ENCODE data around the gene SLC25A34.

The SLC25A34 gene

DNA sequence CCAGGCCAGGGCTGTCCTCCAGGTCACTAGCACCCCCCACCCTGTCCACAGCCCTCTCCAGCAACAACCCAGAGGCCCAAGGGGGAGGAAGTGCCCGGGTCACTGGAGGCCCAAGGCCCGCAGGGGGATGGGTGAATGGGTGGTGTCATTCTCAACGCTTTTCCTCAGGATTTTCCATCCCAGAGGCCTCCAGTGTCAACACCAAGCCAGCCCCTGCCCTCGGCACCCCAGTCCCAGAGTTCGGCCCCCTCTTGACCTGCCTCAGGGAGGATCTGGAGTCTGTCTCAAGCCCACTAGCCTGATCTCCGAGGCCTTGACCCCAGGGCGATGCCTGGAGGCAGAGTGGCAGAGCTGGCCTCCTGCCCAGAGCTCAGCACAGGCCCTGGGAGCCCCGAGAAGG lies 11.3 kb downstream of the SLC25A34 start:
- no peak for DNase-seq (ENCODE audit: low read depth)
- H3K4me3 ChIP-seq (ENCODE audit: low read depth, low read length) = no peak overlapping the region
- no peak for TF ChIP-seq MYC (IDR thresholded peaks at IDR 0.05; ENCODE audit: low read depth, low read length)
- TF ChIP-seq, protein P1, sequence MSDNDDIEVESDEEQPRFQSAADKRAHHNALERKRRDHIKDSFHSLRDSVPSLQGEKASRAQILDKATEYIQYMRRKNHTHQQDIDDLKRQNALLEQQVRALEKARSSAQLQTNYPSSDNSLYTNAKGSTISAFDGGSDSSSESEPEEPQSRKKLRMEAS (IDR thresholded peaks at IDR 0.05; ENCODE audit: low read depth, low read length) = no peak
- no peak for TF ChIP-seq POLR2A (IDR thresholded peaks at IDR 0.05; ENCODE audit: extremely low read depth, insufficient read length)
- TF ChIP-seq, protein P2, sequence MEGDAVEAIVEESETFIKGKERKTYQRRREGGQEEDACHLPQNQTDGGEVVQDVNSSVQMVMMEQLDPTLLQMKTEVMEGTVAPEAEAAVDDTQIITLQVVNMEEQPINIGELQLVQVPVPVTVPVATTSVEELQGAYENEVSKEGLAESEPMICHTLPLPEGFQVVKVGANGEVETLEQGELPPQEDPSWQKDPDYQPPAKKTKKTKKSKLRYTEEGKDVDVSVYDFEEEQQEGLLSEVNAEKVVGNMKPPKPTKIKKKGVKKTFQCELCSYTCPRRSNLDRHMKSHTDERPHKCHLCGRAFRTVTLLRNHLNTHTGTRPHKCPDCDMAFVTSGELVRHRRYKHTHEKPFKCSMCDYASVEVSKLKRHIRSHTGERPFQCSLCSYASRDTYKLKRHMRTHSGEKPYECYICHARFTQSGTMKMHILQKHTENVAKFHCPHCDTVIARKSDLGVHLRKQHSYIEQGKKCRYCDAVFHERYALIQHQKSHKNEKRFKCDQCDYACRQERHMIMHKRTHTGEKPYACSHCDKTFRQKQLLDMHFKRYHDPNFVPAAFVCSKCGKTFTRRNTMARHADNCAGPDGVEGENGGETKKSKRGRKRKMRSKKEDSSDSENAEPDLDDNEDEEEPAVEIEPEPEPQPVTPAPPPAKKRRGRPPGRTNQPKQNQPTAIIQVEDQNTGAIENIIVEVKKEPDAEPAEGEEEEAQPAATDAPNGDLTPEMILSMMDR (IDR thresholded peaks at IDR 0.05; ENCODE audit: low read depth, low read length) = no peak

DNA sequence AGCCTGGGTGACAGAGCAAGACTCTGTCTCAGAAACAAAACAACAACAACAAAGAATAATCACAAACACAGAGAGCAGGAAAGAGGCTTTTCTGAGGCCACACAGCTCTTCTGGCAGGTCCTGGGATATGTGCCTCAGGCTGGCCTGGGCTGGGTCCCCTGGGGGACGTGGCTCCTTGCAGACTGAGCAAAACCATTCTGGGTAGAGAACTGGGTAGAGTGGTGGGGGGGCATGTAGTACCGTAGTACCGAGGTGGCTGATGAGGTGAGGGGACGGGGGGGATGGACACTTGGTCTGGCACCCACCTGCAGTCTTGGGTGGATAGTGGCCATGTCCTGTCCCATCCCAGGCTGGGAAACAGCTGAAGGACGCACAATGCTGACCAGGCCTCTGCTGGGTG lies 12.2 kb downstream of the SLC25A34 start:
- no peak for DNase-seq (ENCODE audit: low read depth)
- TF ChIP-seq, protein P2 (IDR thresholded peaks at IDR 0.05; ENCODE audit: low read depth, low read length) = no peak
- TF ChIP-seq POLR2A (IDR thresholded peaks at IDR 0.05; ENCODE audit: extremely low read depth, insufficient read length) (no peak), MYC (IDR thresholded peaks at IDR 0.05; ENCODE audit: low read depth, low read length) (no peak)
- TF ChIP-seq, protein P1 (IDR thresholded peaks at IDR 0.05; ENCODE audit: low read depth, low read length) = no peak
- no peak overlapping the region for H3K4me3 ChIP-seq (ENCODE audit: low read depth, low read length)

DNA sequence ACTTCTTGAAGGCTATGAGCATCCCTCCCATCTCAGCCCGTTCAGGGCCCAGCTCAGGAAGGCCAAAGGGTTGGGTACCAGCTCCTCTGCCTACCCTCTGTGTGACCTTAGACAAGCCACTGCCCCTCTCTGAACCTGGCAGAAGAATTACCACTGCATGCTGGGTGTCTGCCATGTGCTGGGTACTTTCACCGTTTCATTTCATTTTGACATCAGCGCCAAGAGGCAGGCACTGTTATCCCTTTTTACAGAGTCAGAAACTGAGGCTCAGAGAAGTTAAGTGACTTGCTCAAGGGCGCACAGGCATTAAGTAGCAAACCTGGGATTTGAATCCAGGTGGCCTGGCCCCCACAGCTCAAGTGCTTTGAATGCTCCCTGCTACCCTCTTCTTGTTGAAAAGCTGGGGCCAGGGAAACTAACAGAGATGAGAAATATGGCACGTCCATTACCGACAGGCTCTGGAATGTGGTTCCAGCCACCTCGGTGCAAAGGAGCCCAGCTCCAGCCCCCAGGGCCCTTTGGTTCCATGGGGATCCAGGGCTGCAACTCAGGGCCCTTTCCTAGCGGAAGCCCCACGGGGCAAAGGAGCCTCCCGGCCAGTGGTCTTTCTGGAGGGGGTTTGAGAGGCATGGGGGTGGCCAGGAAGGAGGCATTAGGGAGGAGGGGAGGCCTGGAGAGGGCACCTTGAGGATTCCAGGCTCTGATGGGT lies 12.8 kb downstream of the SLC25A34 start:
- H3K4me3 ChIP-seq (ENCODE audit: low read depth, low read length) = no peak overlapping the region
- no peak for DNase-seq (ENCODE audit: low read depth)
- TF ChIP-seq, protein P1 (IDR thresholded peaks at IDR 0.05; ENCODE audit: low read depth, low read length) = no peak
- no peak for TF ChIP-seq POLR2A (IDR thresholded peaks at IDR 0.05; ENCODE audit: extremely low read depth, insufficient read length)
- TF ChIP-seq MYC (IDR thresholded peaks at IDR 0.05; ENCODE audit: low read depth, low read length) = no peak
- TF ChIP-seq, protein P2 (IDR thresholded peaks at IDR 0.05; ENCODE audit: low read depth, low read length) = no peak

DNA sequence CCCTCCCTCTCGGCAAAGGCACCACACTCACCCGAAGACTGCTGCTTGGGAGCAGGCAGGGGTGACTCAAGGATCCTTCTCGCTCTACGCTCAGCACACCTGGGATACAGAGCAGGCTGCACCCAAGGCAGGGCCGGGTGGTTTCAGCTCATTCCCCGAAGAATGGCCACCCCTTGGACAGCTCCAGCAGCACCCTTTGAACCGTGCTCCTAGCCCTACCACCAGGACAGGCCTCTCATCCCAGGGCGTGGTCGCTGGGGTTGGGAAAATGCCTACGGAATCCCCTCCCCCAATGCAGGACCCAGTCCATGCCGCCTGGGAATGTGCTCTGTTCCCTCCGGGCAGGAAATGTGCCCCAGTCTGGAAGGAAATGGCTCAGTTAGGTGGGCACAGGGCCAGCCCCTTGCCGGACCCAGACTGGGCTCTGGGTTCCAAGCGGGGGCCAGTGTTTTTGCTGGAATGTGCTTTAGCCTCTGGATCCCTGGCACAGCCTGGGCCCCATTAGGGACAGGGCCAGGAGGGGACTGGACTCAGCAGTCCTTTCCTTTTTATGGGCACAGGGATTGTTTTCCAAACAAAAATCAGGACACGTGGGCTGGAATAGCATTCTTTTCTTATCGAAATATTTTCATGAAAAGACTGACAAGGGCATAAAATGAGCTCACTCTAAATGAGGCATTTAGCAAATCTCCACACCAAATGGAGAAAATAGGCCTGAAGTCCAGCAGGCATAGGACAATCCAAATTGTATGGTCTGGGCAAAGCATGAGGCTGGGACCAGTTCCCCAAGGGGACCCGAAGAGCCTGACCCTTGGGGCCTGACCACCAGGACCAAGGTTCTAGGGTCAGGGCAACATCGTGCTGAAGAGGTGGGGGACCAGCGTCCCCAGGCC lies 13.6 kb downstream of the SLC25A34 start:
- no peak overlapping the region for H3K4me3 ChIP-seq (ENCODE audit: low read depth, low read length)
- TF ChIP-seq, protein P1 (IDR thresholded peaks at IDR 0.05; ENCODE audit: low read depth, low read length) = no peak
- no peak for TF ChIP-seq POLR2A (IDR thresholded peaks at IDR 0.05; ENCODE audit: extremely low read depth, insufficient read length)
- no peak for TF ChIP-seq MYC (IDR thresholded peaks at IDR 0.05; ENCODE audit: low read depth, low read length)
- TF ChIP-seq, protein P2 (IDR thresholded peaks at IDR 0.05; ENCODE audit: low read depth, low read length) = no peak
- no peak for DNase-seq (ENCODE audit: low read depth)

DNA sequence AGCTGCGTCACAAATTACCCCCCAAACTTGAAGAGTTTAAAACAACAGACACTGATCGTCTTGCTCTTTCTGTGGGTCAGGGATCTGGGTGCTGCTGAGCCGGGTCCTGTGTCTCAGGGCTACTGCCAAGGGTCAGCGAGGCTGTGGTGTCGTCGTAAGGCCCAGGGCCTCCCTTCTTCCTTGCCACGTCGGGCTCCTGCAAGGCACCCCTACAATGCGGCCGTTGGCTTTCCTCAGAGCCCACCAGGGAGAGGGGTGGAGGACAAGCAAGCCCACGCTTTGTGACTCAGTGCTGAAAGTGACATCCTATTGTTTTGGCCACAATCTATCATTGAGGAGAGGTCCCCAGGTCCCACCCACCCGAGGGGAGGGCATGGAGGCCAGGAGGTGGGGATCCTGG lies 14.9 kb downstream of the SLC25A34 start:
- no peak for DNase-seq (ENCODE audit: low read depth)
- TF ChIP-seq, protein P1 (IDR thresholded peaks at IDR 0.05; ENCODE audit: low read depth, low read length) = no peak
- H3K4me3 ChIP-seq (ENCODE audit: low read depth, low read length) = no peak overlapping the region

DNA sequence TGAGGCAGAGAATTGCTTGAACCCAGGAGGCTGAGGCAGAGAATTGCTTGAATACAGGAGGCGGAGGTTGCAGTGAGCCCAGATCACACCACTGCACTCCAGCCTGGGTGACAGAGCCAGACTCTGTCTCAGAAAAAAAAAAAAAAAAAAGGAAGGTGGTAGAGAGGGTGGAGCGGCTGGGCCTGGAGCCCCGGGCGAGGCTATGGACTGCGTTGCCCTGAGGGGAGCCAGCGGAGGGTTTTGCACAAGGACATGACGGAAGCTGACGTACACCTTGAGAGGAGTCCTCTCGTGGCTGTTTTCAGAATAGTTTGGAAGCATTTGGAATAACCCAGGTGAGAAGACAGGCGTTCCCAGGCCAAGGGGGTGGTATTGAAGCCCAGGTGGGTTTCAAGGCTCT lies 15.7 kb downstream of the SLC25A34 start:
- no peak for DNase-seq (ENCODE audit: low read depth)
- TF ChIP-seq POLR2A (IDR thresholded peaks at IDR 0.05; ENCODE audit: extremely low read depth, insufficient read length) (no peak), MYC (IDR thresholded peaks at IDR 0.05; ENCODE audit: low read depth, low read length) (no peak)
- TF ChIP-seq, protein P1 (IDR thresholded peaks at IDR 0.05; ENCODE audit: low read depth, low read length) = no peak
- TF ChIP-seq, protein P2 (IDR thresholded peaks at IDR 0.05; ENCODE audit: low read depth, low read length) = no peak
- no peak overlapping the region for H3K4me3 ChIP-seq (ENCODE audit: low read depth, low read length)
